HepG2 (cell line): ENCODE data around the gene DND1. TPM values are rescaled to one million over a fixed set of nuclear protein-coding genes. Genes with fewer than 3 reads are reported as not detected.

Experiments
- DBP ChIP-seq: sonication (generic); formaldehyde crosslinking; IDR thresholded peaks from 2 replicates; pipeline ENCODE4 v1.4.0; 2020; ENCODE audit warnings: missing genetic modification reagents; ENCODE audit errors: not compliant biosample characterization
- HDAC6 ChIP-seq: fragments of 200-600 bp; sonication (generic); IDR thresholded peaks from 2 replicates; pipeline ENCODE4 v1.7.0; 2017; ENCODE audit warnings: mild to moderate bottlenecking, antibody characterized with exemption, low read length, low read depth
- LBX2 ChIP-seq: sonication (generic); formaldehyde crosslinking; IDR thresholded peaks from 2 replicates; pipeline ENCODE4 v1.5.0; 2020; ENCODE audit warnings: missing genetic modification reagents, mild to moderate bottlenecking, borderline replicate concordance
- NFKBIZ ChIP-seq: IDR thresholded peaks from 2 replicates; pipeline ENCODE4 v1.6.1; 2018; ENCODE audit warnings: missing genetic modification reagents, missing compliant biosample characterization
- NFYB ChIP-seq: sonication (generic); formaldehyde crosslinking; IDR thresholded peaks from 2 replicates; pipeline ENCODE4 v1.4.0; 2020; ENCODE audit warnings: missing genetic modification reagents
- NKX3-1 ChIP-seq: sonication (generic); formaldehyde crosslinking; IDR thresholded peaks from 2 replicates; pipeline ENCODE4 v1.5.0; 2020; ENCODE audit warnings: missing genetic modification reagents
- ONECUT2 ChIP-seq: sonication (generic); formaldehyde crosslinking; IDR thresholded peaks from 2 replicates; pipeline ENCODE4 v1.4.0; 2020; ENCODE audit warnings: missing genetic modification reagents
- POGK ChIP-seq: sonication (generic); formaldehyde crosslinking; conservative IDR thresholded peaks from 2 replicates; pipeline ENCODE4 v1.8.0; 2022; ENCODE audit warnings: mild to moderate bottlenecking, moderate library complexity, missing genetic modification reagents
- SALL2 ChIP-seq: sonication (generic); formaldehyde crosslinking; IDR thresholded peaks from 2 replicates; pipeline ENCODE4 v1.8.1; 2023; ENCODE audit warnings: mild to moderate bottlenecking, missing genetic modification reagents, inconsistent platforms
- SMAD3 ChIP-seq: sonication (generic); formaldehyde crosslinking; IDR thresholded peaks from 2 replicates; pipeline ENCODE4 v1.4.0; 2020; ENCODE audit warnings: missing genetic modification reagents
- ZNF224 ChIP-seq: sonication (generic); formaldehyde crosslinking; IDR thresholded peaks from 2 replicates; pipeline ENCODE4 v1.5.0; 2020; ENCODE audit warnings: mild to moderate bottlenecking, missing genetic modification reagents
- ZNF33B ChIP-seq: sonication (generic); formaldehyde crosslinking; IDR thresholded peaks from 2 replicates; pipeline ENCODE4 v1.5.1; 2020; ENCODE audit warnings: mild to moderate bottlenecking, missing genetic modification reagents
- ZNF350 ChIP-seq: sonication (generic); formaldehyde crosslinking; IDR thresholded peaks from 2 replicates; pipeline ENCODE4 v1.4.0; 2020; ENCODE audit warnings: mild to moderate bottlenecking, low read depth, missing genetic modification reagents, borderline replicate concordance
- ZNF572 ChIP-seq: sonication (generic); formaldehyde crosslinking; IDR thresholded peaks from 2 replicates; pipeline ENCODE4 v1.5.1; 2020; ENCODE audit warnings: mild to moderate bottlenecking, missing genetic modification reagents
- ZNF652 ChIP-seq: IDR thresholded peaks from 2 replicates; pipeline ENCODE4 v1.6.1; 2016; ENCODE audit warnings: low read depth, borderline replicate concordance
- ZNF713 ChIP-seq: sonication (generic); formaldehyde crosslinking; IDR thresholded peaks from 2 replicates; pipeline ENCODE4 v1.4.0; 2020; ENCODE audit warnings: mild to moderate bottlenecking, missing genetic modification reagents
- ZSCAN25 ChIP-seq: sonication (generic); formaldehyde crosslinking; IDR thresholded peaks from 2 replicates; pipeline ENCODE4 v1.8.0; 2022; ENCODE audit warnings: mild to moderate bottlenecking, missing genetic modification reagents
- polyA plus RNA-seq, 8 experiments: library from polyadenylated mRNA; depleted of rRNA in 3 of 8; stranded (reverse) in 7 of 8; unstranded in 1 of 8; fragments of >200 nt; fragmentation: Illumina TruSeq in 4 of 8; extraction: Trizol in 4 of 8; gene quantifications; 2 replicates each; pipeline versions ENCODE4 v1.2.1 to v1.2.3, GENCODE V29; 2011 to 2016; ENCODE audit warnings: low read depth in 4 of 8, missing spikeins in 1 of 8, mixed read lengths in 1 of 8; ENCODE audit not compliant: insufficient read depth in 1 of 8
- total RNA-seq, 5 experiments: library from RNA; depleted of rRNA; stranded (reverse); fragments of >200 nt; fragmentation: Illumina TruSeq; extraction: Trizol; gene quantifications; 2 replicates each; pipeline ENCODE4 v1.2.3, GENCODE V29; 2016; ENCODE audit warnings: low read depth in 1 of 5
- TF ChIP-seq, protein P1 (sequence below): sonication (generic); formaldehyde crosslinking; IDR thresholded peaks from 2 replicates; pipeline ENCODE4 v1.5.0; 2020; ENCODE audit warnings: missing genetic modification reagents
- TF ChIP-seq, protein P2 (sequence below): IDR thresholded peaks from 2 replicates; pipeline ENCODE4 v1.6.1; 2018; ENCODE audit warnings: missing genetic modification reagents

Gene DND1
- total and polyA plus RNA-seq, 2 of the 13 experiments (the other 11 are each of a cell fraction or from before 2014, with no cell fraction given) = 0.48 to 0.55 TPM

DNA sequence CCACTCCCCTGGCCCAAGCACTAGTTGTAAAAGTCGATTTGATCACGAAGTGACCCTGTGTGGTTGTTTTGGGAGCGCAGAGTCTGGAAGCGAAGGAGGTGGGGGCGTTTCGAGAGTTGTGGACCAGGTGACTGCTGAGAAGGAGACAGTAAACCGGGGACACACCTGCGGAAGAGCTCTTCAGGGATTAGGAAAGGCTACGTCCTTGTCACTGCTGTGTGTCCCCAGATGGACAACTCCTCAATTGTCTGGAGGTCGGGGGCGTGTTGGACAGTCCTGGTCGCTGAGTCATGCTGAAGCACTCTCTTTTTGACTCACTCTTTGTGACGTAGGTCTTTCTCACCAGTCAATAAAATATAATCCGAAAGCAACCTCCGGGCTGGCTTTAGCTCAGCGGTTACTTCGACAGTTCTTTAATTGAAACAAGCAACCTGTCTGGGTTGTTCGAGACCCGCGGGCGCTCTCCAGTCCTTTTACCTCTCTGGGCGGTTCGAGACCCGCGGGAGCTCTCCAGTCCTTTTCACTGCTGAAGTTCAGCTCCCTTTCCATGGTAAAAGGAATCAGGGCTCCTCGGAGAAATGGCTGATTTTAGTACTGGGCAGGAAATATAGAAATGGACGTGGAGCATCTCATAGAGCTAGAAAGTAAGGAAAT is 37.6 kb upstream of the DND1 start (continued):
- peak; percentile 54; the same call in 1 of the 2 replicates for TF ChIP-seq NFKBIZ (CRISPR knock-in tag)
- 0 out of 2 replicates have a peak, but pooled peaks have one; percentile 13 for TF ChIP-seq NFYB (CRISPR knock-in tag)
- TF ChIP-seq NKX3-1 (CRISPR knock-in tag) = peak; percentile 70; the same call in 1 of the 2 replicates
- TF ChIP-seq, protein P1, sequence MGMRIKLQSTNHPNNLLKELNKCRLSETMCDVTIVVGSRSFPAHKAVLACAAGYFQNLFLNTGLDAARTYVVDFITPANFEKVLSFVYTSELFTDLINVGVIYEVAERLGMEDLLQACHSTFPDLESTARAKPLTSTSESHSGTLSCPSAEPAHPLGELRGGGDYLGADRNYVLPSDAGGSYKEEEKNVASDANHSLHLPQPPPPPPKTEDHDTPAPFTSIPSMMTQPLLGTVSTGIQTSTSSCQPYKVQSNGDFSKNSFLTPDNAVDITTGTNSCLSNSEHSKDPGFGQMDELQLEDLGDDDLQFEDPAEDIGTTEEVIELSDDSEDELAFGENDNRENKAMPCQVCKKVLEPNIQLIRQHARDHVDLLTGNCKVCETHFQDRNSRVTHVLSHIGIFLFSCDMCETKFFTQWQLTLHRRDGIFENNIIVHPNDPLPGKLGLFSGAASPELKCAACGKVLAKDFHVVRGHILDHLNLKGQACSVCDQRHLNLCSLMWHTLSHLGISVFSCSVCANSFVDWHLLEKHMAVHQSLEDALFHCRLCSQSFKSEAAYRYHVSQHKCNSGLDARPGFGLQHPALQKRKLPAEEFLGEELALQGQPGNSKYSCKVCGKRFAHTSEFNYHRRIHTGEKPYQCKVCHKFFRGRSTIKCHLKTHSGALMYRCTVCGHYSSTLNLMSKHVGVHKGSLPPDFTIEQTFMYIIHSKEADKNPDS (CRISPR knock-in tag) = peak; percentile 41; the same call in 1 of the 2 replicates
- TF ChIP-seq POGK (CRISPR knock-in tag) = peak; percentile 81; the same call in 1 of the 2 replicates
- TF ChIP-seq DBP (CRISPR knock-in tag) = no peak
- no peak for TF ChIP-seq ONECUT2 (CRISPR knock-in tag)
- TF ChIP-seq LBX2 = no peak
- TF ChIP-seq ZNF713 (CRISPR knock-in tag) = no peak
- TF ChIP-seq SMAD3 = peak; percentile 92; the same call in 1 of the 2 replicates
- TF ChIP-seq ZNF224 (CRISPR knock-in tag) = 0 out of 2 replicates have a peak, but pooled peaks have one; percentile 32
- 0 out of 2 replicates have a peak, but pooled peaks have one; percentile 47 for TF ChIP-seq ZNF572
- TF ChIP-seq ZNF652 (CRISPR knock-in tag) = peak; percentile 31; the same call in 1 of the 2 replicates
- TF ChIP-seq HDAC6 = no peak
- TF ChIP-seq, protein P2, sequence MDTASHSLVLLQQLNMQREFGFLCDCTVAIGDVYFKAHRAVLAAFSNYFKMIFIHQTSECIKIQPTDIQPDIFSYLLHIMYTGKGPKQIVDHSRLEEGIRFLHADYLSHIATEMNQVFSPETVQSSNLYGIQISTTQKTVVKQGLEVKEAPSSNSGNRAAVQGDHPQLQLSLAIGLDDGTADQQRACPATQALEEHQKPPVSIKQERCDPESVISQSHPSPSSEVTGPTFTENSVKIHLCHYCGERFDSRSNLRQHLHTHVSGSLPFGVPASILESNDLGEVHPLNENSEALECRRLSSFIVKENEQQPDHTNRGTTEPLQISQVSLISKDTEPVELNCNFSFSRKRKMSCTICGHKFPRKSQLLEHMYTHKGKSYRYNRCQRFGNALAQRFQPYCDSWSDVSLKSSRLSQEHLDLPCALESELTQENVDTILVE (CRISPR knock-in tag) = peak; percentile 83
- no peak for TF ChIP-seq ZNF33B
- no peak; the same call in 1 of the 2 replicates for TF ChIP-seq ZNF350 (CRISPR knock-in tag)
- TF ChIP-seq SALL2 (CRISPR knock-in tag) = peak; percentile 75; the same call in 1 of the 2 replicates
- TF ChIP-seq ZSCAN25 = no peak
